Tibial artery (tissue), 4 donors: ENCODE measurements around the gene ITPR1.
A peak's percentile ranks its signal among the peaks of the same experiment; 100 is the strongest.

Experiments
- DNase-seq, 2 donors: peaks; one replicate each; pipeline ENCODE4 v3.0.0-alpha.2; 2019
- H3K27ac ChIP-seq, 2 donors: fragments of 200-600 bp; sonication (generic) in 1 of 2; 1 replicate in 1 of 2; 2 replicates in 1 of 2; pipeline ENCODE4 v1.5.1; 2018 to 2019; ENCODE audit warnings: mild to moderate bottlenecking in 1 of 2
- H3K27me3 ChIP-seq, 2 donors: fragments of 200-600 bp; sonication (generic) in 1 of 2; one replicate each; pipeline versions ENCODE4 v1.5.1 to v1.6.0; 2016 to 2019
- H3K36me3 ChIP-seq, 3 donors: fragments of 200-600 bp; sonication (generic) in 2 of 3; one replicate each; pipeline ENCODE4 v1.5.1; 2016 to 2019; ENCODE audit warnings: mild to moderate bottlenecking in 2 of 3
- H3K4me1 ChIP-seq, 4 donors: fragments of 200-600 bp; sonication (generic) in 2 of 4; 1 replicate in 3 of 4; 2 replicates in 1 of 4; pipeline ENCODE4 v1.5.1; 2016 to 2019
- H3K4me3 ChIP-seq, 2 donors: fragments of 200-600 bp; sonication (generic) in 1 of 2; 1 replicate in 1 of 2; 2 replicates in 1 of 2; pipeline ENCODE4 v1.5.1; 2018 to 2019; ENCODE audit warnings: mild to moderate bottlenecking in 2 of 2
- H3K9me3 ChIP-seq, 3 donors: fragments of 200-600 bp; sonication (generic) in 1 of 3; one replicate each; pipeline ENCODE4 v1.5.1; 2016 to 2019
- intact Hi-C: fragments of 100-400 bp; cut with DNase I; formaldehyde crosslinking; loops from one replicate; pipeline ENCODE4 v1.15.0; 2023; ENCODE audit warnings: low total_unique reads
- TF ChIP-seq, protein P1 (sequence below), 2 experiments: fragments of 200-600 bp in 1 of 2; fragments of 450-650 bp in 1 of 2; IDR thresholded peaks; one replicate each; pipeline ENCODE4 v1.5.1; 2017 to 2019; ENCODE audit warnings: antibody characterized with exemption in 2 of 2, mild to moderate bottlenecking in 1 of 2, moderate library complexity in 1 of 2

ITPR1 gene

GRCh38 chr3:4546346-4547178 lies 53.4 kb downstream of the ITPR1 start:
- Histone ChIP-seq H3K27me3 (no peaks in the 10 kb centered on the region), H3K27ac (no peak overlapping the region), H3K4me3 (no peak overlapping the region), H3K4me1 (peaks cover 0 to 55% (median 24%) of the 10 kb centered on the region in 4 donors), H3K36me3 (no peaks in the 10 kb centered on the region), H3K9me3 (no peaks in the 10 kb centered on the region)
- DNase-seq, result no peak
- TF ChIP-seq, protein P1, sequence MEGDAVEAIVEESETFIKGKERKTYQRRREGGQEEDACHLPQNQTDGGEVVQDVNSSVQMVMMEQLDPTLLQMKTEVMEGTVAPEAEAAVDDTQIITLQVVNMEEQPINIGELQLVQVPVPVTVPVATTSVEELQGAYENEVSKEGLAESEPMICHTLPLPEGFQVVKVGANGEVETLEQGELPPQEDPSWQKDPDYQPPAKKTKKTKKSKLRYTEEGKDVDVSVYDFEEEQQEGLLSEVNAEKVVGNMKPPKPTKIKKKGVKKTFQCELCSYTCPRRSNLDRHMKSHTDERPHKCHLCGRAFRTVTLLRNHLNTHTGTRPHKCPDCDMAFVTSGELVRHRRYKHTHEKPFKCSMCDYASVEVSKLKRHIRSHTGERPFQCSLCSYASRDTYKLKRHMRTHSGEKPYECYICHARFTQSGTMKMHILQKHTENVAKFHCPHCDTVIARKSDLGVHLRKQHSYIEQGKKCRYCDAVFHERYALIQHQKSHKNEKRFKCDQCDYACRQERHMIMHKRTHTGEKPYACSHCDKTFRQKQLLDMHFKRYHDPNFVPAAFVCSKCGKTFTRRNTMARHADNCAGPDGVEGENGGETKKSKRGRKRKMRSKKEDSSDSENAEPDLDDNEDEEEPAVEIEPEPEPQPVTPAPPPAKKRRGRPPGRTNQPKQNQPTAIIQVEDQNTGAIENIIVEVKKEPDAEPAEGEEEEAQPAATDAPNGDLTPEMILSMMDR (IDR thresholded peaks at IDR 0.05), result no peak
- intact Hi-C loops, result no loop called here

GRCh38 chr3:4547799-4548198 lies 54.7 kb downstream of the ITPR1 start:
- no peak overlapping the region for H3K4me3 ChIP-seq
- H3K27me3 ChIP-seq, result no peaks in the 10 kb centered on the region
- intact Hi-C loops, result no loop called here
- H3K4me1 ChIP-seq, result peaks cover 0 to 65% (median 26%) of the 10 kb centered on the region in 4 donors
- H3K9me3 ChIP-seq, result no peaks in the 10 kb centered on the region
- no peak overlapping the region for H3K27ac ChIP-seq
- DNase-seq, result no peak
- no peaks in the 10 kb centered on the region for H3K36me3 ChIP-seq
- TF ChIP-seq, protein P1 (IDR thresholded peaks at IDR 0.05), result no peak

DNA sequence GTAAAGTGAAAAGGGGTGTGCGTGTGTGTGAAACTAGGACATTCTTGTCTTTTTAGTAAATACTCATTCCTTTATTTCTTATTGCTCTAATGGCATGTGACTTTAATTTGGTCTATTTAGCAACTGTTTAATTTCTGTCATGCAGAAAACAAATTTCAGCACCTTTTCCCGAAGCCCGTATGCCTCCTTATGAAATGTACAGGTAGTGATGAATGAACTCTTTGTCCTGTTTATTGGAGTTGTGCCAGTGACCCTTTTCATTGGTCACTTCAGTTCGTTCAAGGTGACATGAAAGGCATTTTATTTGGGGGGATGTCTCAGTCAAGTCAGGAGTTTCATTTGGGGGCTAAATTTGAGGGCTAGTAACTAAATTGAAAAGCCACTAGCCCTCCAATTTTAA lies 55.2 kb downstream of the ITPR1 start:
- Histone ChIP-seq H3K9me3 (no peaks in the 10 kb centered on the region), H3K4me1 (peaks cover 0 to 69% (median 26%) of the 10 kb centered on the region in 4 donors), H3K4me3 (no peak overlapping the region), H3K36me3 (no peaks in the 10 kb centered on the region), H3K27me3 (no peaks in the 10 kb centered on the region), H3K27ac (no peak overlapping the region)
- intact Hi-C loops, result no loop called here
- TF ChIP-seq, protein P1 (IDR thresholded peaks at IDR 0.05), result no peak
- no peak for DNase-seq

GRCh38 chr3:4548780-4549179 lies 55.6 kb downstream of the ITPR1 start:
- TF ChIP-seq, protein P1 (IDR thresholded peaks at IDR 0.05), result no peak
- H3K27ac ChIP-seq, result peak overlapping the region in 1 of 2 donors; percentile 19
- H3K9me3 ChIP-seq, result no peaks in the 10 kb centered on the region
- no peak for DNase-seq
- H3K36me3 ChIP-seq, result no peaks in the 10 kb centered on the region
- H3K27me3 ChIP-seq, result no peaks in the 10 kb centered on the region
- H3K4me1 ChIP-seq, result peaks cover 0 to 69% (median 26%) of the 10 kb centered on the region in 4 donors
- no peak overlapping the region for H3K4me3 ChIP-seq
- intact Hi-C loops, result no loop called here

- H3K4me3 ChIP-seq, result no peak overlapping the region
- no peak for DNase-seq
- H3K36me3 ChIP-seq, result no peaks in the 10 kb centered on the region
- peak overlapping the region; percentile 19 to 46 for H3K27ac ChIP-seq
- H3K9me3 ChIP-seq, result no peaks in the 10 kb centered on the region
- intact Hi-C loops, result no loop called here
- no peaks in the 10 kb centered on the region for H3K27me3 ChIP-seq
- H3K4me1 ChIP-seq, result peaks cover 0 to 69% (median 26%) of the 10 kb centered on the region in 4 donors
- TF ChIP-seq, protein P1 (IDR thresholded peaks at IDR 0.05), result no peak
Measured at GRCh38 chr3:4549896-4550295, 56.7 kb downstream of the ITPR1 start.
